H9 (cell line): ENCODE data around the gene ENTPD6. TPM values are rescaled to one million over a fixed set of nuclear protein-coding genes. Genes with fewer than 3 reads are reported as not detected.

Experiments used
- DNase-seq: peaks from one replicate; pipeline ENCODE4 v3.0.0-alpha.2; 2017
- H2AFZ ChIP-seq: one replicate; pipeline ENCODE4 v1.6.1; 2013; ENCODE audit warnings: mild to moderate bottlenecking, low read length, control low read depth, moderate library complexity
- H2AK5ac ChIP-seq: 2 replicates; pipeline ENCODE4 v1.6.1; 2013; ENCODE audit warnings: low read length, control low read depth, mixed read lengths; ENCODE audit not compliant: insufficient read length
- H2BK120ac ChIP-seq: one replicate; pipeline ENCODE4 v1.6.1; 2013; ENCODE audit warnings: low read depth, mild to moderate bottlenecking, low read length, control low read depth, inconsistent platforms; ENCODE audit not compliant: poor library complexity, severe bottlenecking
- H2BK12ac ChIP-seq: 2 replicates; pipeline ENCODE4 v1.6.1; 2013; ENCODE audit warnings: low read length, control low read depth, mixed read lengths, low read depth; ENCODE audit not compliant: insufficient read length
- H2BK15ac ChIP-seq: 2 replicates; pipeline ENCODE4 v1.6.1; 2013; ENCODE audit warnings: low read depth, low read length, control low read depth
- H2BK20ac ChIP-seq: one replicate; pipeline ENCODE4 v1.6.1; 2013; ENCODE audit warnings: low read depth, mild to moderate bottlenecking, low read length, control low read depth, inconsistent platforms; ENCODE audit not compliant: poor library complexity, severe bottlenecking
- H2BK5ac ChIP-seq: 2 replicates; pipeline ENCODE4 v1.6.1; 2013; ENCODE audit warnings: low read length, control low read depth, mixed read lengths; ENCODE audit not compliant: insufficient read length
- H3K14ac ChIP-seq: 2 replicates; pipeline ENCODE4 v1.6.1; 2013; ENCODE audit warnings: low read length, control low read depth; ENCODE audit not compliant: insufficient read depth
- H3K18ac ChIP-seq: 2 replicates; pipeline ENCODE4 v1.6.1; 2013; ENCODE audit warnings: low read depth, mild to moderate bottlenecking, mixed read lengths, low read length, control low read depth; ENCODE audit not compliant: insufficient read length
- H3K23ac ChIP-seq: 2 replicates; pipeline ENCODE4 v1.6.1; 2013; ENCODE audit warnings: low read length, control low read depth, mixed read lengths, low read depth; ENCODE audit not compliant: insufficient read length
- H3K23me2 ChIP-seq: 2 replicates; pipeline ENCODE4 v1.6.1; 2013; ENCODE audit warnings: low read depth, mild to moderate bottlenecking, mixed read lengths, low read length, control low read depth; ENCODE audit not compliant: insufficient read length, poor library complexity, severe bottlenecking
- H3K27ac ChIP-seq: 2 replicates; pipeline ENCODE4 v1.5.1; 2013; ENCODE audit warnings: low read length, control low read depth, mixed read lengths, low read depth; ENCODE audit not compliant: insufficient read length
- H3K27me3 ChIP-seq: 2 replicates; pipeline ENCODE4 v1.6.1; 2013; ENCODE audit warnings: low read length, control low read depth, inconsistent platforms; ENCODE audit not compliant: insufficient read depth
- H3K4ac ChIP-seq: 2 replicates; pipeline ENCODE4 v1.6.1; 2013; ENCODE audit warnings: low read depth, mild to moderate bottlenecking, control low read depth, inconsistent platforms, low read length, moderate library complexity
- H3K4me1 ChIP-seq: 2 replicates; pipeline ENCODE4 v1.6.1; 2013; ENCODE audit warnings: low read length, control low read depth, inconsistent platforms; ENCODE audit not compliant: insufficient read depth
- H3K4me2 ChIP-seq: 2 replicates; pipeline ENCODE4 v1.6.1; 2013; ENCODE audit warnings: low read length, control low read depth, mixed read lengths; ENCODE audit not compliant: insufficient read length, insufficient read depth
- H3K56ac ChIP-seq: 2 replicates; pipeline ENCODE4 v1.6.1; 2013; ENCODE audit warnings: low read depth, mild to moderate bottlenecking, mixed read lengths, low read length, control low read depth; ENCODE audit not compliant: insufficient read length
- H3K79me1 ChIP-seq: 2 replicates; pipeline ENCODE4 v1.6.1; 2013; ENCODE audit warnings: low read depth, mild to moderate bottlenecking, moderate library complexity, low read length, control low read depth, inconsistent platforms; ENCODE audit not compliant: insufficient read depth, poor library complexity, severe bottlenecking
- H3K79me2 ChIP-seq: 2 replicates; pipeline ENCODE4 v1.6.1; 2013; ENCODE audit warnings: low read length, control low read depth, inconsistent platforms; ENCODE audit not compliant: insufficient read depth
- H3K9ac ChIP-seq: 2 replicates; pipeline ENCODE4 v1.6.1; 2013; ENCODE audit warnings: low read length, control low read depth, mixed read lengths; ENCODE audit not compliant: insufficient read length; ENCODE audit errors: extremely low read depth
- H3K9me3 ChIP-seq: one replicate; pipeline ENCODE4 v1.6.1; 2013; ENCODE audit warnings: low read depth, low read length, inconsistent platforms; ENCODE audit not compliant: control insufficient read depth
- H3T11ph ChIP-seq: one replicate; pipeline ENCODE4 v1.6.1; 2013; ENCODE audit warnings: mild to moderate bottlenecking, low read length, control low read depth, inconsistent platforms
- H4K20me1 ChIP-seq: one replicate; pipeline ENCODE4 v1.6.1; 2013; ENCODE audit not compliant: control insufficient read depth, insufficient read length, insufficient read depth
- H4K5ac ChIP-seq: 2 replicates; pipeline ENCODE4 v1.6.1; 2013; ENCODE audit warnings: low read depth, mild to moderate bottlenecking, mixed read lengths, low read length, control low read depth; ENCODE audit not compliant: insufficient read length
- H4K8ac ChIP-seq: replicated peaks from 2 replicates; pipeline ENCODE4 v1.6.1; 2013; ENCODE audit warnings: low read length, control low read depth, mixed read lengths, low read depth; ENCODE audit not compliant: insufficient read length
- H4K91ac ChIP-seq: 2 replicates; pipeline ENCODE4 v1.6.1; 2013; ENCODE audit warnings: low read depth, mild to moderate bottlenecking, moderate library complexity, mixed read lengths, low read length, control low read depth; ENCODE audit not compliant: insufficient read length
- H3K27ac Mint-ChIP-seq, 3 experiments: 2 replicates in 2 of 3; 3 replicates in 1 of 3; pipeline ENCODE4 v1.8.0; 2020 to 2021; ENCODE audit warnings: mixed read lengths in 3 of 3, mild to moderate bottlenecking in 1 of 3, moderate library complexity in 1 of 3
- H3K27me3 Mint-ChIP-seq: 2 replicates; pipeline ENCODE4 v1.8.0; 2021; ENCODE audit warnings: low read depth, mild to moderate bottlenecking, moderate library complexity, mixed read lengths
- H3K36me3 Mint-ChIP-seq, 3 experiments: 2 replicates in 2 of 3; 3 replicates in 1 of 3; pipeline ENCODE4 v1.8.0; 2020 to 2021; ENCODE audit warnings: low read depth in 3 of 3, mixed read lengths in 3 of 3; ENCODE audit not compliant: insufficient read depth in 1 of 3
- H3K4me1 Mint-ChIP-seq, 2 experiments: 2 replicates each; pipeline ENCODE4 v1.8.0; 2020; ENCODE audit warnings: mixed read lengths in 2 of 2
- H3K4me3 Mint-ChIP-seq, 2 experiments: 2 replicates in 1 of 2; 3 replicates in 1 of 2; pipeline ENCODE4 v1.8.0; 2020 to 2021; ENCODE audit warnings: mild to moderate bottlenecking in 2 of 2, mixed read lengths in 2 of 2, moderate library complexity in 1 of 2
- H3K9me3 Mint-ChIP-seq, 2 experiments: 2 replicates in 1 of 2; 3 replicates in 1 of 2; pipeline ENCODE4 v1.8.0; 2020; ENCODE audit warnings: mild to moderate bottlenecking in 2 of 2, mixed read lengths in 2 of 2, moderate library complexity in 1 of 2
- WGBS: extraction: QIAGEN DNeasy Blood & Tissue Kit; methylation state at CpG from one replicate; pipeline ENCODE4 v1.1.7; 2013; ENCODE audit warnings: missing lambda C conversion rate, low lambda C conversion rate, mixed read lengths; ENCODE audit not compliant: insufficient read length; ENCODE audit errors: extremely low coverage; 5-methylcytosine and 5-hydroxymethylcytosine counted together
- total RNA-seq: library from RNA; stranded (reverse); gene quantifications from 2 replicates; pipeline ENCODE4 v1.2.1, GENCODE V29; 2021
- TF ChIP-seq, protein P1 (sequence below): fragments of 200-600 bp; sonication (generic); conservative IDR thresholded peaks from 3 replicates; pipeline ENCODE4 v1.8.0; 2021; ENCODE audit warnings: antibody characterized with exemption, mild to moderate bottlenecking

ENTPD6 gene
- total RNA-seq, 1 experiment from 2014 or later, result 57.4 TPM

DNA sequence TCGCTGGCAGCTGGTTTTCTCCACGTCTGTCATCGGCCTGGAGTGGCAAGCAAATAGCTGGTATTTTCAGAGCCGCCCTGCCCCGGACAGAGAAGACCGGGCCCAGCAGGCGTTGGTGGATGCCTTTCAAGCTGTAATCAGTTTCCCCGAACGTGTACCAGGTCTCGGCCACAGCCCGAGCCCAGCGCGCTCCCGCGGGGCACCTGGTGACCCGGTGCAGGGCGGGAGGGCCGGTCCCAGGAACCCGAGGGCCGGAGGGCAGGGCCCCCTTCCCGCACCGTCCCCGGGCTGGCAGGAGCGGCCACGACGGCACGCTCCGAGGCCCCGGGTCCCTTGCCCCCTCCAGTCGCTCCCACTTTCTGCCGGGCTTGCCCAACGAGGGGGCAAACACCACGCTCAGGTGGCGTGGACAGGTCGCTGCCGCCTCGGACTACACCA, 52.0 kb downstream of the ENTPD6 start:
- Histone ChIP-seq H4K91ac (no peak overlapping the region), H2BK12ac (no peak overlapping the region), H2BK120ac (no peak overlapping the region), H2AK5ac (no peak overlapping the region), H3K18ac (no peak overlapping the region), H2BK15ac (no peak overlapping the region), H3K4me1 (no peaks in the 10 kb centered on the region), H3K23ac (no peak overlapping the region), H3K9ac (no peak overlapping the region), H3K4ac (no peak overlapping the region), H3K23me2 (peaks cover 6% of the 10 kb centered on the region), H3K14ac (no peak overlapping the region), H3K9me3 (no peaks in the 10 kb centered on the region), H4K5ac (no peak overlapping the region), H4K20me1 (no peaks in the 10 kb centered on the region), H2AFZ (no peak overlapping the region), H3K56ac (no peak overlapping the region), H3K27me3 (no peaks in the 10 kb centered on the region; the same call in 1 of the 2 replicates), H3K79me1 (no peaks in the 10 kb centered on the region), H3K27ac (no peak overlapping the region), H3K79me2 (peaks cover 5% of the 10 kb centered on the region; the same call in 1 of the 2 replicates), H4K8ac (no peak overlapping the region), H3K4me2 (peak overlapping the region; percentile 60), H2BK20ac (no peak overlapping the region), H3T11ph (no peak overlapping the region), H2BK5ac (no peak overlapping the region)
- H3K9me3 Mint-ChIP-seq, result peaks cover 2 to 6% of the 10 kb centered on the region in 2 experiments; a peak in 3 of 5 replicates
- H3K27me3 Mint-ChIP-seq, result peaks cover 14% of the 10 kb centered on the region
- peaks cover 43 to 44% of the 10 kb centered on the region in 2 experiments for H3K4me1 Mint-ChIP-seq
- TF ChIP-seq, protein P1, sequence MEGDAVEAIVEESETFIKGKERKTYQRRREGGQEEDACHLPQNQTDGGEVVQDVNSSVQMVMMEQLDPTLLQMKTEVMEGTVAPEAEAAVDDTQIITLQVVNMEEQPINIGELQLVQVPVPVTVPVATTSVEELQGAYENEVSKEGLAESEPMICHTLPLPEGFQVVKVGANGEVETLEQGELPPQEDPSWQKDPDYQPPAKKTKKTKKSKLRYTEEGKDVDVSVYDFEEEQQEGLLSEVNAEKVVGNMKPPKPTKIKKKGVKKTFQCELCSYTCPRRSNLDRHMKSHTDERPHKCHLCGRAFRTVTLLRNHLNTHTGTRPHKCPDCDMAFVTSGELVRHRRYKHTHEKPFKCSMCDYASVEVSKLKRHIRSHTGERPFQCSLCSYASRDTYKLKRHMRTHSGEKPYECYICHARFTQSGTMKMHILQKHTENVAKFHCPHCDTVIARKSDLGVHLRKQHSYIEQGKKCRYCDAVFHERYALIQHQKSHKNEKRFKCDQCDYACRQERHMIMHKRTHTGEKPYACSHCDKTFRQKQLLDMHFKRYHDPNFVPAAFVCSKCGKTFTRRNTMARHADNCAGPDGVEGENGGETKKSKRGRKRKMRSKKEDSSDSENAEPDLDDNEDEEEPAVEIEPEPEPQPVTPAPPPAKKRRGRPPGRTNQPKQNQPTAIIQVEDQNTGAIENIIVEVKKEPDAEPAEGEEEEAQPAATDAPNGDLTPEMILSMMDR, result no peak
- peaks cover 4 to 6% (median 4%) of the 10 kb centered on the region in 3 experiments; a peak in 5 of 7 replicates for H3K36me3 Mint-ChIP-seq
- no CpG with 5 or more reads among the region's 37 CpGs for WGBS
- H3K4me3 Mint-ChIP-seq, result peak overlapping the region; percentile 85 to 90
- no peak overlapping the region for H3K27ac Mint-ChIP-seq
- DNase-seq, result no peak
